Keratinocyte (primary cell): Measurements from ENCODE around the gene NCBP1. TPM values are rescaled to one million over a fixed set of nuclear protein-coding genes. Genes with fewer than 3 reads are reported as not detected.

Source experiments
- DNase-seq: peaks from one replicate; pipeline ENCODE4 v3.0.0-alpha.2; 2011; ENCODE audit warnings: low read depth, missing footprints, low spot score
- FAIRE-seq: peaks from 2 replicates; lab custom pipeline; 2011; peaks lifted over from hg19 to GRCh38; lab: Jason Lieb, UNC
- H2AFZ ChIP-seq: 2 replicates; pipeline ENCODE4 v1.6.0; 2012; ENCODE audit warnings: low read length, control low read depth, inconsistent platforms; ENCODE audit not compliant: control insufficient read depth
- H3K27ac ChIP-seq: 2 replicates; pipeline ENCODE4 v1.5.1; 2011; ENCODE audit warnings: low read length; ENCODE audit not compliant: control insufficient read depth, insufficient read depth
- H3K27me3 ChIP-seq: 3 replicates; pipeline ENCODE4 v1.6.0; 2011; ENCODE audit warnings: low read length; ENCODE audit not compliant: control insufficient read depth, insufficient read depth; ENCODE audit errors: extremely low read depth
- H3K36me3 ChIP-seq, 2 experiments: 2 replicates in 1 of 2; 3 replicates in 1 of 2; pipeline ENCODE4 v1.5.1; 2011; ENCODE audit warnings: low read length in 2 of 2, mild to moderate bottlenecking in 1 of 2; ENCODE audit not compliant: control insufficient read depth in 2 of 2, insufficient read depth in 2 of 2; ENCODE audit errors: extremely low read depth in 1 of 2
- H3K4me1 ChIP-seq: 3 replicates; pipeline ENCODE4 v1.5.1; 2011; ENCODE audit warnings: low read length; ENCODE audit not compliant: control insufficient read depth, insufficient read depth; ENCODE audit errors: extremely low read depth
- H3K4me2 ChIP-seq: 3 replicates; pipeline ENCODE4 v1.6.0; 2011; ENCODE audit warnings: low read depth, low read length; ENCODE audit not compliant: control insufficient read depth, insufficient read depth; ENCODE audit errors: extremely low read depth
- H3K4me3 ChIP-seq, 3 experiments: fragments of 200-600 bp in 1 of 3; sonication (generic) in 1 of 3; 2 replicates in 2 of 3; 3 replicates in 1 of 3; pipeline ENCODE4 v1.5.1; 2011 to 2016; ENCODE audit warnings: low read length in 3 of 3, mild to moderate bottlenecking in 3 of 3, control low read depth in 2 of 3, inconsistent platforms in 1 of 3, low read depth in 1 of 3, mixed read lengths in 1 of 3, mixed run types in 1 of 3, moderate library complexity in 1 of 3; ENCODE audit not compliant: control insufficient read depth in 2 of 3, insufficient read depth in 2 of 3; ENCODE audit errors: extremely low read depth in 1 of 3
- H3K79me2 ChIP-seq: 2 replicates; pipeline ENCODE4 v1.6.0; 2012; ENCODE audit warnings: low read length; ENCODE audit not compliant: control insufficient read depth, insufficient read depth
- H3K9ac ChIP-seq: 3 replicates; pipeline ENCODE4 v1.6.0; 2011; ENCODE audit warnings: low read length; ENCODE audit not compliant: control insufficient read depth, insufficient read depth; ENCODE audit errors: extremely low read depth
- H3K9me1 ChIP-seq: 3 replicates; pipeline ENCODE4 v1.6.0; 2011; ENCODE audit warnings: low read length; ENCODE audit not compliant: control insufficient read depth, insufficient read depth; ENCODE audit errors: extremely low read depth
- H3K9me3 ChIP-seq: 2 replicates; pipeline ENCODE4 v1.5.1; 2012; ENCODE audit warnings: low read depth, low read length; ENCODE audit not compliant: control insufficient read depth
- H4K20me1 ChIP-seq: 3 replicates; pipeline ENCODE4 v1.6.0; 2011; ENCODE audit warnings: low read length; ENCODE audit not compliant: control insufficient read depth, insufficient read depth; ENCODE audit errors: extremely low read depth
- CTCF ChIP-seq, 3 experiments: IDR thresholded peaks in 1 of 3; conservative IDR thresholded peaks in 1 of 3; optimal IDR thresholded peaks in 1 of 3; 2 replicates in 2 of 3; 3 replicates in 1 of 3; pipeline versions ENCODE3 to v1.5.1; 2011; ENCODE audit warnings: low read length in 3 of 3, mild to moderate bottlenecking in 3 of 3, moderate library complexity in 2 of 3, control low read depth in 1 of 3, inconsistent platforms in 1 of 3; ENCODE audit not compliant: insufficient read depth in 2 of 3; ENCODE audit errors: extremely low read depth in 1 of 3
- EZH2 ChIP-seq: IDR thresholded peaks from one replicate; pipeline ENCODE4 v1.6.1; 2012; ENCODE audit warnings: inconsistent platforms, mild to moderate bottlenecking, low read length, moderate library complexity
- dilution Hi-C: fragments of 300-500 bp; cut with MboI; formaldehyde crosslinking; loops from one replicate; pipeline ENCODE4 v1.7.0; 2020; ENCODE audit warnings: low sequenced_read_pairs; ENCODE audit not compliant: extremely low pct_ligation_motif_present
- polyA plus RNA-seq, 5 experiments: library from polyadenylated mRNA; depleted of rRNA in 3 of 5; stranded (reverse) in 3 of 5; stranded (forward) in 1 of 5; unstranded in 1 of 5; fragments of >200 nt; gene quantifications; 1 replicate in 1 of 5; 2 replicates in 3 of 5; 3 replicates in 1 of 5; pipeline versions ENCODE4 v1.2.1 to v1.2.3, GENCODE V29; 2011 to 2012; ENCODE audit warnings: missing spikeins in 2 of 5, low read depth in 1 of 5, low replicate concordance in 1 of 5

NCBP1 gene
- polyA plus RNA-seq, 1 donor (not counting 4 experiments of a cell fraction or from before 2014, with no cell fraction given): 38.6 TPM

DNA sequence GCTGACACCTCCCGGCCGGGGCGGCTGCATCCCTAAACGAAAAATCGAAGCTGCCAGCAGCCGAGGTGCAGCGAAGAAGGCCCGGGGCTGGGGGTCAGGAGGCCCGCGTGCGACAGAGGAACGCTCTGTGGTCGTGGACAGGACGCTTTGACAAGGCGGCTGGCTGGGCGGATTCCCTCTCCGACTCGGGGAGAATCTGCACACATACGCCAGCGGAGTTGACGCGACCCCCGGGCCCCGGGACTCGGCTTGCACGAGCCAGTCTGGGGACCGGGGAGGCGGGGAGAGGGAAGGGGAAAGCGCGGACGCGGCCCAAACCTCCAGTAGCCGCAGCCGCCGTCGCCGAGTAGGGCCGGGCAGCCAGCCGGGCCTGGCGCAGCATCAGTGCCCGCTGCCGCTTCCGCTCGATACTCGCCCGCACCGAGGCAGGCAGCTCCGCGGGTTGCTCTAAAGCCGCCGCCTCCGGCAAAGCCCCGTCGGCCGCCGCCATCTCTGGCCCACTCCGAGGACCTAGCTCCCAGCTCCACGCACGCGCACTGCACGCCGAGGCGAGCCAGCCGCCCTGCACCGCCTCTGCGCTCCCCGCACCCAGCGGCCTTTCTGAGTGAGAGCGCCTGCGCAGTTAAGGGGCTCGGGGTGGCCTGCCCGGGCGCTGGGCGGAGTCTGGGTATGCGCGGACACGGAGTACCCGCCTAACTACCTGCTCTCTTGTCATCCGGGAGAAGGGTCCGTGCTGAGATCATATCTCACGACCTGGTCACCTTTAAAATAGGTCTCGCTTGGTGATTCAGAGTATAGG, 63.4 kb downstream of the NCBP1 start, which contains the start of gene XPA:
XPA (minus strand) TSS at position 538 of the 799 bp plus-strand sequence; CDS start at position 490, 48 bp downstream.
- Histone ChIP-seq H3K4me3 (peak within 1 kb of the TSS; percentile 70 to 86 (median 78)), H2AFZ (peak within 1 kb of the TSS; percentile 91), H3K27me3 (no peaks in the 10 kb centered on the region), H3K4me2 (peak within 1 kb of the TSS; percentile 90), H3K9me1 (no peaks in the 10 kb centered on the region), H3K9ac (peak within 1 kb of the TSS; percentile 83), H3K9me3 (no peaks in the 10 kb centered on the region), H4K20me1 (no peaks in the 10 kb centered on the region), H3K4me1 (peaks cover 17% of the 10 kb centered on the region), H3K36me3 (no peaks in the 10 kb centered on the region), H3K27ac (peak within 1 kb of the TSS; percentile 62), H3K79me2 (peaks cover 20% of the 10 kb centered on the region)
- TF ChIP-seq EZH2: no peak
- no peak for TF ChIP-seq CTCF (optimal IDR thresholded peaks at IDR 0.05 in 1 of 3, IDR thresholded peaks at IDR 0.05 in 1 of 3, conservative IDR thresholded peaks at IDR 0.05 in 1 of 3; ENCODE audit: extremely low read depth in 1 of 3, insufficient read depth in 2 of 3, low read length in 3 of 3)
- FAIRE-seq (no peak), DNase-seq (no peak)
- dilution Hi-C loops: no loop called here

DNA sequence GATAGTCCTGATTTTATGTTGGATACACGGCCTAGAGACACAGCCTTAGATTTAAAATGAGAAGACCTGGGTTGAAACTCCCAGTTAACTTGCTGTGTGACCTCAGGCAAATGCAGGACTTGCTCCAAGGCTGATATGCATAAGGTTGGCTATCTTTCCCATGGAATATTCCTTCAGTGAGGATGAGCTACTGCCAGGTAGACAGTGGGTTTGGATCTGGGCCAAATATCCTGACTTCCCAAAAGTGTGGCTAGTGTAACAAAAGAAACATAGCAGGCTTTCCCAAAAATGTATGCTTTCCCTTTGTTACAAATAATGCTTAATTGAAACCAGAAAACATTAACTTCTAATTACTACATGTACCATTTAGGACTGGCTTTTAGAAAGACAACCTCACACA, 64.2 kb downstream of the NCBP1 start:
- dilution Hi-C loops: no loop called here
- Histone ChIP-seq H3K9me3 (no peaks in the 10 kb centered on the region), H3K9me1 (no peaks in the 10 kb centered on the region), H3K36me3 (no peaks in the 10 kb centered on the region), H3K27ac (no peak overlapping the region), H3K9ac (peak overlapping the region; percentile 83), H3K79me2 (peaks cover 20% of the 10 kb centered on the region), H3K27me3 (no peaks in the 10 kb centered on the region), H3K4me2 (peak overlapping the region; percentile 90), H3K4me3 (peak overlapping the region in 1 of 3 experiments; percentile 78), H3K4me1 (peaks cover 17% of the 10 kb centered on the region), H2AFZ (peak overlapping the region; percentile 81), H4K20me1 (no peaks in the 10 kb centered on the region)
- DNase-seq (no peak), FAIRE-seq (no peak)
- TF ChIP-seq EZH2: no peak
- TF ChIP-seq CTCF (optimal IDR thresholded peaks at IDR 0.05 in 1 of 3, IDR thresholded peaks at IDR 0.05 in 1 of 3, conservative IDR thresholded peaks at IDR 0.05 in 1 of 3; ENCODE audit: extremely low read depth in 1 of 3, insufficient read depth in 2 of 3, low read length in 3 of 3): no peak
